Smooth muscle cell (in vitro differentiated cells): ENCODE measurements around the gene RBM22. TPM values are rescaled to one million over a fixed set of nuclear protein-coding genes. Genes with fewer than 3 reads are reported as not detected.

ENCODE experiments used
- DNase-seq: peaks from one replicate; lab custom pipeline; 2025; ENCODE audit not compliant: unreplicated experiment; lab: John Stamatoyannopoulos, UW
- H2AFZ ChIP-seq: fragments of 200-600 bp; sonication (generic); 2 replicates; pipeline ENCODE4 v1.6.0; 2016; ENCODE audit warnings: antibody characterized with exemption, low read depth, mild to moderate bottlenecking
- H3F3A ChIP-seq: fragments of 200-600 bp; sonication (generic); 2 replicates; pipeline ENCODE4 v1.6.0; 2017; ENCODE audit warnings: antibody characterized with exemption, low read depth
- H3K27ac ChIP-seq: fragments of 200-600 bp; sonication (generic); 2 replicates; pipeline ENCODE4 v1.5.1; 2016; ENCODE audit warnings: low read depth, mild to moderate bottlenecking
- H3K27me3 ChIP-seq: fragments of 200-600 bp; sonication (generic); 2 replicates; pipeline ENCODE4 v1.6.1; 2016; ENCODE audit warnings: low read depth, mild to moderate bottlenecking
- H3K36me3 ChIP-seq: fragments of 200-600 bp; sonication (generic); 2 replicates; pipeline ENCODE4 v1.5.1; 2016; ENCODE audit warnings: low read depth
- H3K4me1 ChIP-seq: fragments of 200-600 bp; sonication (generic); 2 replicates; pipeline ENCODE4 v1.5.1; 2016; ENCODE audit warnings: low read depth
- H3K4me2 ChIP-seq: fragments of 200-600 bp; sonication (generic); 2 replicates; pipeline ENCODE4 v1.6.0; 2016; ENCODE audit warnings: mild to moderate bottlenecking
- H3K4me3 ChIP-seq: fragments of 200-600 bp; sonication (generic); 2 replicates; pipeline ENCODE4 v1.5.1; 2016; ENCODE audit warnings: mild to moderate bottlenecking
- H3K79me2 ChIP-seq: fragments of 200-600 bp; sonication (generic); 2 replicates; pipeline ENCODE4 v1.6.0; 2016; ENCODE audit warnings: low read depth, mild to moderate bottlenecking
- H3K9ac ChIP-seq: fragments of 200-600 bp; sonication (generic); 2 replicates; pipeline ENCODE4 v1.6.0; 2016; ENCODE audit warnings: low read depth
- H3K9me3 ChIP-seq: fragments of 200-600 bp; sonication (generic); replicated peaks from 2 replicates; pipeline ENCODE4 v1.5.1; 2016; ENCODE audit warnings: low read depth
- H4K20me1 ChIP-seq: fragments of 200-600 bp; sonication (generic); 2 replicates; pipeline ENCODE4 v1.6.0; 2016; ENCODE audit warnings: low read depth
- WGBS: methylation state at CpG from one replicate; pipeline ENCODE4 v1.1.7; 2016; ENCODE audit warnings: low lambda C conversion rate; 5-methylcytosine and 5-hydroxymethylcytosine counted together
- polyA plus RNA-seq: library from polyadenylated mRNA; unstranded; fragments of >200 nt; fragmentation: Nextera tagmentation; extraction: Ambion mirVana; gene quantifications from 2 replicates; pipeline ENCODE4 v1.2.1, GENCODE V29; 2016
- total RNA-seq: library from RNA; depleted of rRNA; stranded (reverse); fragments of >200 nt; gene quantifications from 2 replicates; pipeline ENCODE4 v1.2.3, GENCODE V29; 2014
- TF ChIP-seq, protein P1 (sequence below): fragments of 200-600 bp; sonication (generic); IDR thresholded peaks from 2 replicates; pipeline ENCODE4 v1.5.1; 2017; ENCODE audit warnings: borderline replicate concordance, mild to moderate bottlenecking, antibody characterized with exemption; ENCODE audit not compliant: insufficient read depth, poor library complexity, severe bottlenecking

Gene RBM22
- total and polyA plus RNA-seq, 2 experiments from 2014 or later, result 48.6 to 64.0 TPM

DNA sequence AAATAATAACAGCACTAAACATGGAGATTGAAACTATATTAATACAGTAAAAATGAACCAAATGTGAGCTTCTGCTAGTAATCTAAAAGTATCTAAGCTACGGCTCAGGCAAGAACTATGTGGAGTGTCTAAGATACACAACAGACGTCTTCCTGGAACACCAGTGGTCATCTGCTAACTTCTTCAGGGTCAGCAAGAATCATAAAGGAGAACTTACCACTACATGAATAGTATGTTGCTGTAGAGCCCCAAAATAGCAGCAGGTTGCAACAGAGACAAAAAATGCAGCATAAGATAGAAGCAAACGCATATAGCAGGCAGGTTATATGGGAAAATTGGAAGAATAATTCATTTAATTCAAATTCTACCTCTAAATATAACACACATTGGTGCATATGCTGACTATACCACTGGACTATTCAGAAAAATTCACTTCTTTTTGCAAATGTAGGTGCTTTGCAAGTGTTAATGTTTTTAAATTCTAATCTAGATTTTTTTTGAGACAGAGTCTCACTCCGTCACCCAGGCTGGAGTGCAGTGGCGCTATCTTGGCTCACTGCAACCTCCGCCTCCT, 30.9 kb upstream of the RBM22 start:
- no peak overlapping the region for H3K4me3 ChIP-seq
- H2AFZ ChIP-seq, result no peak overlapping the region
- TF ChIP-seq, protein P1, sequence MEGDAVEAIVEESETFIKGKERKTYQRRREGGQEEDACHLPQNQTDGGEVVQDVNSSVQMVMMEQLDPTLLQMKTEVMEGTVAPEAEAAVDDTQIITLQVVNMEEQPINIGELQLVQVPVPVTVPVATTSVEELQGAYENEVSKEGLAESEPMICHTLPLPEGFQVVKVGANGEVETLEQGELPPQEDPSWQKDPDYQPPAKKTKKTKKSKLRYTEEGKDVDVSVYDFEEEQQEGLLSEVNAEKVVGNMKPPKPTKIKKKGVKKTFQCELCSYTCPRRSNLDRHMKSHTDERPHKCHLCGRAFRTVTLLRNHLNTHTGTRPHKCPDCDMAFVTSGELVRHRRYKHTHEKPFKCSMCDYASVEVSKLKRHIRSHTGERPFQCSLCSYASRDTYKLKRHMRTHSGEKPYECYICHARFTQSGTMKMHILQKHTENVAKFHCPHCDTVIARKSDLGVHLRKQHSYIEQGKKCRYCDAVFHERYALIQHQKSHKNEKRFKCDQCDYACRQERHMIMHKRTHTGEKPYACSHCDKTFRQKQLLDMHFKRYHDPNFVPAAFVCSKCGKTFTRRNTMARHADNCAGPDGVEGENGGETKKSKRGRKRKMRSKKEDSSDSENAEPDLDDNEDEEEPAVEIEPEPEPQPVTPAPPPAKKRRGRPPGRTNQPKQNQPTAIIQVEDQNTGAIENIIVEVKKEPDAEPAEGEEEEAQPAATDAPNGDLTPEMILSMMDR, result no peak
- H3K27ac ChIP-seq, result no peak overlapping the region
- H3K9ac ChIP-seq, result no peak overlapping the region
- no peaks in the 10 kb centered on the region for H3K4me1 ChIP-seq
- H3K36me3 ChIP-seq, result peaks cover 51% of the 10 kb centered on the region
- no peaks in the 10 kb centered on the region for H3K27me3 ChIP-seq
- no peak overlapping the region for H3K4me2 ChIP-seq
- 92% methylated on average over 6 of the region's 6 CpGs for WGBS
- no peaks in the 10 kb centered on the region for H3K9me3 ChIP-seq
- H3F3A ChIP-seq, result no peaks in the 10 kb centered on the region
- H4K20me1 ChIP-seq, result peaks cover 15% of the 10 kb centered on the region
- peaks cover 50% of the 10 kb centered on the region for H3K79me2 ChIP-seq
- no peak for DNase-seq

DNA sequence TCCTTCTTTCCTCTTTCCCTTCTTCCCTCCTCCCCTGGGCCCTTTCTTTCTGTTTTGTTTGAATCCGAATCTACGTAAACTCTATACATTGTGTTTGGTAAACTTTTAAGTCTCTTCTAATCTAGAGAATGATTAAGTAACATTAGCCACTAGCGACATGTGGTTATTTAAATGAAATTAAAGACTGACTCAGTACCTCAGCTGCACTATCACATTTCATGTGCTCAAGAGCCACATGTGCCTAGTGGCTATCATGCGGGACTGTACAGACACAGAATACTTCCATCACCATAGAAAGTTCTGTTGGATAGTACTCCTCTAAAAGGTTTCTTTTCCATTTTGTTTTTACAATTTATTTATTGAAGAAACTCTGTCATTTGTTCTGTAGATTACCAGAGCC, 29.0 kb upstream of the RBM22 start:
- no peak overlapping the region for H3K9ac ChIP-seq
- no peak overlapping the region for H3K4me3 ChIP-seq
- TF ChIP-seq, protein P1, result no peak
- no peak for DNase-seq
- H3K9me3 ChIP-seq, result no peaks in the 10 kb centered on the region
- peaks cover 54% of the 10 kb centered on the region for H3K36me3 ChIP-seq
- H3K79me2 ChIP-seq, result peaks cover 34% of the 10 kb centered on the region
- H3K27me3 ChIP-seq, result no peaks in the 10 kb centered on the region
- H4K20me1 ChIP-seq, result peaks cover 6% of the 10 kb centered on the region
- H2AFZ ChIP-seq, result no peak overlapping the region
- no peak overlapping the region for H3K4me2 ChIP-seq
- peak overlapping the region; percentile 12 for H3K27ac ChIP-seq
- WGBS, result 59% methylated on average over 4 of the region's 4 CpGs
- H3F3A ChIP-seq, result no peaks in the 10 kb centered on the region
- H3K4me1 ChIP-seq, result no peaks in the 10 kb centered on the region

DNA sequence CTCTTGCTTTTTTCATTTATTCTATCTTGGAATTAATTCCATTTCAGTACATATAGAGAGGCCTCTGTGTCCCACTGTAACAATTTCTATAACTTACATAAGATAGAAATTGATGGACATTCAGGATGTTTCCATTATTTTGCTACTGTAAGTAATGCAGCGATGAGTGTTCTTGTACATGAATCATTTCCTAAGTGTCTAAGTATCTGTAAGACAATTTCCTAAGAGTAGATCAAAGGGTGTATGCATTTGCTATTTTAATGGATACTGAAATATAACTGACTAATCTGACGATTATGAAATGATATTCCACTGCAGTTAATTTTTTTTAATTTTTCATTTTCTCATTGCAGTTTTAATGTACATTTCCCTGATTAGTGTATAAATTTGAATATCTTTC, 23.0 kb upstream of the RBM22 start:
- Histone ChIP-seq H3K27me3 (no peaks in the 10 kb centered on the region), H3K79me2 (peaks cover 6% of the 10 kb centered on the region), H3K9ac (no peak overlapping the region), H3K4me3 (no peak overlapping the region), H3K36me3 (peaks cover 68% of the 10 kb centered on the region), H2AFZ (no peak overlapping the region), H3K4me1 (no peaks in the 10 kb centered on the region), H3K27ac (no peak overlapping the region), H4K20me1 (no peaks in the 10 kb centered on the region), H3F3A (no peaks in the 10 kb centered on the region), H3K4me2 (no peak overlapping the region), H3K9me3 (no peaks in the 10 kb centered on the region)
- TF ChIP-seq, protein P1, result no peak
- WGBS, result 50% methylated on average over 2 of the region's 2 CpGs
- DNase-seq, result no peak

DNA sequence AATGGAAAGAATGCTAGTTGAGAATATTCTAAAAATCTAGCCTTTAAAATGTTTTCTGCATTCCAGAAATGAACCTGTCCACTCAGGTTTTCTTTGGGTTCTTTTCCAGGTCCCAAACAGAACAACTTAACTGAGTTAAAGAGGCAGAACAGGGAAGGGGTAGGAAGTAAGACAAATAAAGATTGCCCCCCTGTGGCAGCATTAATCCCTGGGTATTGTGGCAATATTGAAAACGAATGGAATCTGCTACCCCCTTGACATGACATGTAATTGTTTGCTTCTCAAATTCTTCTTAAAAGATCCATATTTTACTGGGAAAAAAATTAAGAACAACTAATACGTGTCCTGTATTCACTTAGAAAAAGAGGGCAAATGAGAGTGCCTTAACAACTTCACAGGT, 9.3 kb upstream of the RBM22 start:
- H3K4me2 ChIP-seq, result no peak overlapping the region
- no peak overlapping the region for H3K27ac ChIP-seq
- peaks cover 24% of the 10 kb centered on the region for H3K36me3 ChIP-seq

More for the DNA sequence above, 9.3 kb upstream of the RBM22 start:
- 90% methylated on average over 2 of the region's 2 CpGs for WGBS
- Histone ChIP-seq H3K4me1 (no peaks in the 10 kb centered on the region), H3F3A (no peaks in the 10 kb centered on the region), H3K27me3 (no peaks in the 10 kb centered on the region), H3K79me2 (no peaks in the 10 kb centered on the region), H2AFZ (no peak overlapping the region), H3K9ac (no peak overlapping the region), H4K20me1 (no peaks in the 10 kb centered on the region), H3K4me3 (no peak overlapping the region), H3K9me3 (no peaks in the 10 kb centered on the region)
- DNase-seq, result no peak
- TF ChIP-seq, protein P1, result peak; percentile 19
